Measurements from ENCODE around the gene COL15A1.
A peak's percentile ranks its signal among the peaks of the same experiment; 100 is the strongest.

Gene COL15A1

DNA sequence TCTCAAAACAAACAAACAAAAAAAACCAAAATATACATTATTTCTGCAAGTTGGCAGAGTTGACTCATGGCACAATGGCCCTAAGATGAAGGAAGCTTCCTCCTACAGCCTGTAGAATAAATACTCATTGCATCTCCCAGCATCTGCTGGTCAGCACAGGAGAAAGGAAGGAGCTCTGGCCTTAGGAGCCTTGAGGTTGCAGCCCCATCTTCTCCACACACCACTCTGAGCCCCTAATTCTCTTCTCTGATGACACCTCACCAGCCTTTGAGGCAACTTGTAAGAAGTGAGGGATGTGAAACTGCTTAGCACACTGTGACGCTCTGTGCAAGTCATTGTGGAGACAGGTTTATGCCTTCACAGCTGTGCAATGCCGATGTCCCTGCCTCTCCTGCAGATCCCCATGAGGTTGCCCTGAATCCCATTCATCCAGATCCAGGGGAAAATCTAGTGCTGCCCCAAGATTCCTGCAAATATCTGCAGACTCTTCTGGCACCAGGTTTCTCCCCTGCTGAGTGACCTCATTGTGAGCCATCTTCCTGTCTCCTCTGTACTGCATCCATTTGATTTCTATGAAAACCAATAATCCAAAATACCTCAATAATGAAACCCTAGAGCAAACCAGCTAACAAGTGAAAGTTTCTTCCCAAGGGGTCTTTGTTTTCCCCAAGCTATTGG, 95.9 kb downstream of the COL15A1 start:
- DNase-seq (ENCODE audit: extremely low read depth, low read depth), result no peak
- H3K4me3 ChIP-seq (replicated peaks; ENCODE audit: low read depth, low read length), result no peak overlapping the region
- no peak for TF ChIP-seq CTCF (IDR thresholded peaks at IDR 0.05; ENCODE audit: low read depth, low read length, missing control alignments)

- no peak for DNase-seq (ENCODE audit: extremely low read depth, low read depth)
- H3K4me3 ChIP-seq (replicated peaks; ENCODE audit: low read depth, low read length), result no peak overlapping the region
- TF ChIP-seq CTCF (IDR thresholded peaks at IDR 0.05; ENCODE audit: low read depth, low read length, missing control alignments), result no peak
Measured at GRCh38 chr9:99040251-99040900, 96.7 kb downstream of the COL15A1 start.

DNA sequence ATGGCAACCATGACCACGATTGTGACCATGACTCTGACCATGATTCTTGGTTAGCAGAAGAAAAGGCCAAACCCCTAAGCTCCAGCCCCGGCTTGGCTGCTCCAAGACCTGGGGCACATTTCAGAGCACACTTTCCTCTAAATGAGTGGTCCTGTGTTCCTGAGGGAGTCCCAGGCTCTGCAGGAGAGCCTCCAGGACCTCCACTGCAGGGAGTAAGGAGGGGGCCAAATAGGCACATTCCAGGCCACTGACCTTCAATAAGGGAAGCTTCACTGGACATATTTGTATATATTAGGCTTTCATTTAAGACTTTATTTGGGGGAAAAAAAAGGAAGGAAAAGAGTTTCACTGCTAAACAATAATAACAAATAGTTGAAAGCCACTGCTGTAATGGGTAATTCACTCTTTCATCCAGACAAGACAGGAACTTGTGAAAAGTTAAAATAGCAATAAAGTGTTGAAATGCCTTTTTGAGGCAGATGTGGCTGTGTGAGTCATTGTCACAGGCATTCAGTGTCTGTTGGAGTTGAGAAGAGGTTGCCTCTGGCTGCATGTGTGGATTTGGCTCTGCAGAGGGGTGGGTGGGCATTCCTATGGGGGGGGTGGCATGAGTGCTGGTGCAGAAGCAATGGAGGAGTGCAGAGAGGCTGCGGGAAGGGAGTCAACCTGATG, 97.3 kb downstream of the COL15A1 start:
- DNase-seq (ENCODE audit: extremely low read depth, low read depth), result peak; percentile 64
- no peak overlapping the region for H3K4me3 ChIP-seq (replicated peaks; ENCODE audit: low read depth, low read length)
- TF ChIP-seq CTCF (IDR thresholded peaks at IDR 0.05; ENCODE audit: low read depth, low read length, missing control alignments), result no peak

GRCh38 chr9:99041618-99042017, 97.9 kb downstream of the COL15A1 start:
- no peak for DNase-seq (ENCODE audit: extremely low read depth, low read depth)
- H3K4me3 ChIP-seq (replicated peaks; ENCODE audit: low read depth, low read length), result no peak overlapping the region
- no peak for TF ChIP-seq CTCF (IDR thresholded peaks at IDR 0.05; ENCODE audit: low read depth, low read length, missing control alignments)

DNA sequence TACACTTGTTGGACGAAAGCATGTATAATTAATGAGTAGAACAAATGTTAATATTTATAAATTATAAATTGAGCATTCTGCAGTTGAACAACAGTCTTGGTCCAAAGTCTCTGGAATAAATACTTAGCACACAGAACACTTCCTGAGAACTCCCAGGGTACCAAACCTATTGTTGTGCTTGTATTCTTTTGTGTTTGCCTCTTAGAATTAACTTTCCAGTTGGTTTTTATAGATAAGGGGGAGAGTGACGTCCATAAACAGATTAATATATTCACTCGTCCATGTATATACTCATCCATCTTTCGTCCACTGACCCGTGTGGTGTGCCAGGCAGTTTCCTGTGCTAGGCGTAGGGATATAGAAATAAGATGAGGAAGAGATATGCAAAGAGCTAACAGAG, 98.9 kb downstream of the COL15A1 start:
- DNase-seq (ENCODE audit: extremely low read depth, low read depth), result no peak
- no peak for TF ChIP-seq CTCF (IDR thresholded peaks at IDR 0.05; ENCODE audit: low read depth, low read length, missing control alignments)
- no peak overlapping the region for H3K4me3 ChIP-seq (replicated peaks; ENCODE audit: low read depth, low read length)

- no peak for DNase-seq (ENCODE audit: extremely low read depth, low read depth)
- no peak for TF ChIP-seq CTCF (IDR thresholded peaks at IDR 0.05; ENCODE audit: low read depth, low read length, missing control alignments)
- no peak overlapping the region for H3K4me3 ChIP-seq (replicated peaks; ENCODE audit: low read depth, low read length)
Measured at GRCh38 chr9:99044827-99045226, 101.1 kb downstream of the COL15A1 start.
